ENCODE results near the gene DRAM2. TPM values are rescaled to one million over a fixed set of nuclear protein-coding genes. Genes with fewer than 3 reads are reported as not detected.

The DRAM2 gene
- total RNA-seq, 1 donor from 2014 or later, result 33.9 TPM

DNA sequence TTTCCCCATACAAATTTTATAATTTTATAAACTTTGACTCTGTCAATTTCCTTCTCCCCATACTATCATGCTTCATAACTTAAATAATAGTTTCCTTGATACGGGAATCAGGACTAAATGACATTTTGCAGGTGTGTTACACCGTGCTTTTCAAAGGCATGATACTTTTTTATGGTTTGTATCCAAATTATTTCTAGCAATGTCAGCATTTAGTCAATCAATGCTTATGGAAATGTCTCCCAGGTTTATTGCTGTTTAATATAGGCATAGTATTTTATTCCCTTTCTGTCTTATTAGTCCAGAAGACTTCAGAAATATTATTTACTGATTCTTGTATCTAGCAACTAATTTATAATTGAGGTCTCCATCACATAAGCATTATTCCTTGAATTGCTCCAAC lies 23.4 kb downstream of the DRAM2 start:
- Mint-ChIP-seq H3K27ac (ENCODE audit: unreplicated experiment) (no peak overlapping the region), H3K4me1 (ENCODE audit: low read depth, unreplicated experiment) (peaks cover 5% of the 10 kb centered on the region), H3K36me3 (ENCODE audit: low read depth, unreplicated experiment) (peaks cover 10% of the 10 kb centered on the region), H3K4me3 (ENCODE audit: unreplicated experiment) (no peak overlapping the region), H3K9me3 (ENCODE audit: unreplicated experiment) (no peaks in the 10 kb centered on the region), H3K27me3 (ENCODE audit: low read depth, unreplicated experiment) (no peaks in the 10 kb centered on the region)
- Histone ChIP-seq H3K27me3 (ENCODE audit: insufficient read depth, low read length) (no peaks in the 10 kb centered on the region), H3K36me3 (ENCODE audit: insufficient read depth, low read length) (peaks cover 9% of the 10 kb centered on the region), H4K20me1 (ENCODE audit: insufficient read depth, low read length) (no peaks in the 10 kb centered on the region), H3K27ac (ENCODE audit: low read depth, low read length) (no peak overlapping the region), H3K4me3 (ENCODE audit: insufficient read depth, low read depth, low read length) (no peak overlapping the region), H3K9me3 (ENCODE audit: insufficient read depth, low read depth, low read length) (no peaks in the 10 kb centered on the region), H3K9ac (ENCODE audit: low read length) (no peak overlapping the region), H3K79me2 (ENCODE audit: insufficient read depth, low read length) (no peaks in the 10 kb centered on the region), H3K4me1 (ENCODE audit: insufficient read depth, low read length) (no peaks in the 10 kb centered on the region), H2AFZ (ENCODE audit: low read depth, low read length) (no peak overlapping the region), H3K4me2 (ENCODE audit: low read length) (no peak overlapping the region)
- no peak for DNase-seq (ENCODE audit: low read depth)
- FAIRE-seq, result no peak
- no peak for TF ChIP-seq CTCF (IDR thresholded peaks at IDR 0.05; ENCODE audit: insufficient read depth, low read depth, low read length)

- Histone ChIP-seq H3K4me1 (ENCODE audit: insufficient read depth, low read length) (no peaks in the 10 kb centered on the region), H3K79me2 (ENCODE audit: insufficient read depth, low read length) (no peaks in the 10 kb centered on the region), H4K20me1 (ENCODE audit: insufficient read depth, low read length) (no peaks in the 10 kb centered on the region), H3K36me3 (ENCODE audit: insufficient read depth, low read length) (no peaks in the 10 kb centered on the region), H3K4me2 (ENCODE audit: low read length) (no peak overlapping the region), H3K9me3 (ENCODE audit: insufficient read depth, low read depth, low read length) (no peaks in the 10 kb centered on the region), H3K4me3 (ENCODE audit: insufficient read depth, low read depth, low read length) (no peak overlapping the region), H3K27ac (ENCODE audit: low read depth, low read length) (no peak overlapping the region), H2AFZ (ENCODE audit: low read depth, low read length) (no peak overlapping the region), H3K9ac (ENCODE audit: low read length) (no peak overlapping the region), H3K27me3 (ENCODE audit: insufficient read depth, low read length) (no peaks in the 10 kb centered on the region)
- DNase-seq (ENCODE audit: low read depth), result no peak
- FAIRE-seq, result no peak
- Mint-ChIP-seq H3K4me3 (ENCODE audit: unreplicated experiment) (no peak overlapping the region), H3K27me3 (ENCODE audit: low read depth, unreplicated experiment) (no peaks in the 10 kb centered on the region), H3K4me1 (ENCODE audit: low read depth, unreplicated experiment) (no peaks in the 10 kb centered on the region), H3K27ac (ENCODE audit: unreplicated experiment) (no peak overlapping the region), H3K36me3 (ENCODE audit: low read depth, unreplicated experiment) (peaks cover 11% of the 10 kb centered on the region), H3K9me3 (ENCODE audit: unreplicated experiment) (peaks cover 5% of the 10 kb centered on the region)
- TF ChIP-seq EZH2 (IDR thresholded peaks at IDR 0.05; ENCODE audit: insufficient read depth, low read length) (no peak), CTCF (IDR thresholded peaks at IDR 0.05; ENCODE audit: insufficient read depth, low read depth, low read length) (no peak)
Observed at GRCh38 chr1:111110197-111110899, 29.5 kb downstream of the DRAM2 start.

DNA sequence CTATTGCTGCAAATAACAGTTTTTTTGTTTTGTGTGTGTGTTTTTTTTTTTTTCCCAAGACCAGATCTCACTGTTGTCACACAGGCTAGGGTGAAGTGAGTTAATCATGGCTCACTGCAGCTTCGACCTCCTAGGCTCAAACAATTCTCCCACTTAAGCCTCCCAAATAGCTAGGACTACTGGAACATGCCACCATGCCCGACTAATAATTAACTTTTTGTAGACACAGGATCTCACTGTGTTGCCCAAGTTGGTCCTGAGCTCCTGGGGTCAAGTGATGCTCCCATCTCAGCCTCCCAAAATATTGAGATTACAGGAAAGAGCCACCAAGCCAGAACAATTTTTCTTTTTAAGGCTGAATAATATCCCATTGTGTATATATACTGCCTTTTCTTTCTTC lies 34.9 kb downstream of the DRAM2 start:
- Mint-ChIP-seq H3K36me3 (ENCODE audit: low read depth, unreplicated experiment) (peaks cover 14% of the 10 kb centered on the region), H3K4me3 (ENCODE audit: unreplicated experiment) (no peak overlapping the region), H3K9me3 (ENCODE audit: unreplicated experiment) (peaks cover 27% of the 10 kb centered on the region), H3K4me1 (ENCODE audit: low read depth, unreplicated experiment) (no peaks in the 10 kb centered on the region), H3K27me3 (ENCODE audit: low read depth, unreplicated experiment) (no peaks in the 10 kb centered on the region), H3K27ac (ENCODE audit: unreplicated experiment) (no peak overlapping the region)
- Histone ChIP-seq H3K4me2 (ENCODE audit: low read length) (no peak overlapping the region), H3K9me3 (ENCODE audit: insufficient read depth, low read depth, low read length) (peaks cover 3% of the 10 kb centered on the region), H3K9ac (ENCODE audit: low read length) (no peak overlapping the region), H3K36me3 (ENCODE audit: insufficient read depth, low read length) (no peaks in the 10 kb centered on the region), H2AFZ (ENCODE audit: low read depth, low read length) (no peak overlapping the region), H3K4me3 (ENCODE audit: insufficient read depth, low read depth, low read length) (no peak overlapping the region), H3K27ac (ENCODE audit: low read depth, low read length) (no peak overlapping the region), H3K79me2 (ENCODE audit: insufficient read depth, low read length) (no peaks in the 10 kb centered on the region), H3K4me1 (ENCODE audit: insufficient read depth, low read length) (no peaks in the 10 kb centered on the region), H3K27me3 (ENCODE audit: insufficient read depth, low read length) (no peaks in the 10 kb centered on the region), H4K20me1 (ENCODE audit: insufficient read depth, low read length) (no peaks in the 10 kb centered on the region)
- DNase-seq (ENCODE audit: low read depth) (no peak), FAIRE-seq (no peak)
- TF ChIP-seq EZH2 (IDR thresholded peaks at IDR 0.05; ENCODE audit: insufficient read depth, low read length) (no peak), CTCF (IDR thresholded peaks at IDR 0.05; ENCODE audit: insufficient read depth, low read depth, low read length) (no peak)
